GM12878 (cell line): ENCODE results near the gene HSD11B1L.

Source experiments
- CEBPB ChIP-seq, 2 experiments: fragments of 150-350 bp in 1 of 2; IDR thresholded peaks; 2 replicates each; pipeline ENCODE4 v1.6.1; 2012 to 2014; ENCODE audit warnings: low read depth in 2 of 2, low read length in 2 of 2, borderline replicate concordance in 1 of 2, inconsistent platforms in 1 of 2
- CHD2 ChIP-seq: IDR thresholded peaks from 2 replicates; pipeline ENCODE4 v1.6.1; 2011; ENCODE audit warnings: low read depth, low read length, improper control_type of control experiment, borderline replicate concordance
- EED ChIP-seq: sonication (generic); IDR thresholded peaks from 2 replicates; pipeline ENCODE4 v1.6.1; 2016; ENCODE audit warnings: antibody characterized with exemption, low read depth
- JUNB ChIP-seq: IDR thresholded peaks from 2 replicates; pipeline ENCODE4 v1.6.1; 2016; ENCODE audit warnings: antibody characterized with exemption, mild to moderate bottlenecking
- MYC ChIP-seq: IDR thresholded peaks from 2 replicates; pipeline ENCODE4 v1.6.1; 2011; ENCODE audit warnings: mild to moderate bottlenecking, low read length, moderate library complexity, inconsistent platforms; ENCODE audit not compliant: insufficient read depth, insufficient replicate concordance, insufficient read length, severe bottlenecking
- NFYB ChIP-seq: IDR thresholded peaks from 2 replicates; pipeline ENCODE4 v1.6.1; 2011; ENCODE audit warnings: low read depth, mild to moderate bottlenecking, low read length, improper control_type of control experiment, moderate library complexity; ENCODE audit not compliant: insufficient read depth
- POLR2AphosphoS2 ChIP-seq: IDR thresholded peaks from 2 replicates; pipeline ENCODE4 v1.6.1; 2011; ENCODE audit warnings: low read depth, mild to moderate bottlenecking, low read length, improper control_type of control experiment, moderate library complexity
- TAF1 ChIP-seq: IDR thresholded peaks from 2 replicates; pipeline ENCODE4 v1.6.1; 2011; ENCODE audit warnings: mild to moderate bottlenecking, low read depth, low read length, borderline replicate concordance
- TF ChIP-seq, protein P1 (sequence below), 3 experiments: IDR thresholded peaks in 2 of 3; conservative IDR thresholded peaks in 1 of 3; 2 replicates each; pipeline ENCODE4 v1.5.1; 2011; ENCODE audit warnings: low read depth in 3 of 3, low read length in 3 of 3, mild to moderate bottlenecking in 3 of 3, control low read depth in 2 of 3, moderate library complexity in 2 of 3, inconsistent platforms in 1 of 3, mixed read lengths in 1 of 3; ENCODE audit not compliant: control insufficient read depth in 2 of 3, insufficient read depth in 1 of 3; ENCODE audit errors: extremely low read depth in 1 of 3

DNA sequence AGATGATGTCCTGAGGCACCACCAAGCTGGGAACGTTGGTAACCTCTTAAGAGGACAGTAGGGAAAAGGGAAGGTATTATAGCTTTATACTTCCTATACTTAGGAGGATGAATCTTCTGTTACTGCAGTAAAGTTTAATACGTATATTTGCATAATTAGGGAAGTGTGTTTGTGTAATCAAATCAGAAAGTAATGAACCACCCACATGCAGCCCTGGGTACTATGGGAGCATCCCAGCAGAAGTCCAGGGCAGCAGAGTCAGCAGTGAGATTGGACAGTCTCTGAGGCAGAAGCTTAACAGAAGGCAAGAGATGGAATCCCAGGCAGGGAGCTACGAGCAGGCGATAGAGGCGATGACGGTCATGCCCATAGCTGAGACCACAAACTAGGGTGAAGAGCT, 45.4 kb upstream of the HSD11B1L start:
- TF ChIP-seq CEBPB (IDR thresholded peaks at IDR 0.05; ENCODE audit: borderline replicate concordance in 1 of 2, low read depth in 2 of 2, low read length in 2 of 2) (no peak), CHD2 (no peak), POLR2AphosphoS2 (no peak), JUNB (no peak), NFYB (no peak), EED (no peak), MYC (no peak), TAF1 (no peak)
- TF ChIP-seq, protein P1, sequence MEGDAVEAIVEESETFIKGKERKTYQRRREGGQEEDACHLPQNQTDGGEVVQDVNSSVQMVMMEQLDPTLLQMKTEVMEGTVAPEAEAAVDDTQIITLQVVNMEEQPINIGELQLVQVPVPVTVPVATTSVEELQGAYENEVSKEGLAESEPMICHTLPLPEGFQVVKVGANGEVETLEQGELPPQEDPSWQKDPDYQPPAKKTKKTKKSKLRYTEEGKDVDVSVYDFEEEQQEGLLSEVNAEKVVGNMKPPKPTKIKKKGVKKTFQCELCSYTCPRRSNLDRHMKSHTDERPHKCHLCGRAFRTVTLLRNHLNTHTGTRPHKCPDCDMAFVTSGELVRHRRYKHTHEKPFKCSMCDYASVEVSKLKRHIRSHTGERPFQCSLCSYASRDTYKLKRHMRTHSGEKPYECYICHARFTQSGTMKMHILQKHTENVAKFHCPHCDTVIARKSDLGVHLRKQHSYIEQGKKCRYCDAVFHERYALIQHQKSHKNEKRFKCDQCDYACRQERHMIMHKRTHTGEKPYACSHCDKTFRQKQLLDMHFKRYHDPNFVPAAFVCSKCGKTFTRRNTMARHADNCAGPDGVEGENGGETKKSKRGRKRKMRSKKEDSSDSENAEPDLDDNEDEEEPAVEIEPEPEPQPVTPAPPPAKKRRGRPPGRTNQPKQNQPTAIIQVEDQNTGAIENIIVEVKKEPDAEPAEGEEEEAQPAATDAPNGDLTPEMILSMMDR (IDR thresholded peaks at IDR 0.05 in 2 of 3, conservative IDR thresholded peaks at IDR 0.05 in 1 of 3; ENCODE audit: control insufficient read depth in 2 of 3, extremely low read depth in 1 of 3, insufficient read depth in 1 of 3, low read depth in 3 of 3, low read length in 3 of 3) = no peak
